Peyer's patch (tissue), 4 donors: ENCODE measurements around the gene PLEKHA7.

Source experiments
- POLR2A ChIP-seq, 2 donors: fragments of 450-650 bp; IDR thresholded peaks; one replicate each; pipeline ENCODE4 v1.5.1; 2017; ENCODE audit warnings: antibody characterized with exemption in 2 of 2, mild to moderate bottlenecking in 2 of 2, moderate library complexity in 2 of 2
- TF ChIP-seq, protein P1 (sequence below), 6 experiments: fragments of 450-650 bp in 4 of 6; fragments of 200-600 bp in 2 of 6; sonication (generic) in 1 of 6; IDR thresholded peaks; one replicate each; pipeline ENCODE4 v1.5.1; 2017 to 2019; ENCODE audit warnings: antibody characterized with exemption in 6 of 6, mild to moderate bottlenecking in 3 of 6, moderate library complexity in 1 of 6

DNA sequence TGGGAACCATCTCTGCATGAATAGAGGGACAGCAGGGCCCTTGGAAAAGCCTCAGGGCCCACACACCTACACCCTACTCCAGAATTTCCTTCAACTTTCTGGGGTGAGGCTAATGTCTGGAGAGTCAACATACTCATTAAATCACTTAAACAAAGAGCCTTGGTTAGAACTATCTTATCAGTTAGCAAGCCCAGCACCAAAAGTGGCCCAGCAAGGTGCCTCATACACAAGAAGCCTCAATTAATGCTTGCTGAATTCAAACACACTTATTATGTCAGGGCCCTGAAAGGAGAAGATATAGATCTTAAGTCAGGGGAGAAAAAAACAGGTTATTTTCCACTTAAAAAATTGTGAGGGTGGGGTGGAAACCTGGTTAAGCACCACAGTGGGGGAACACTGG is 214.3 kb downstream of the PLEKHA7 start:
- no peak for TF ChIP-seq POLR2A (IDR thresholded peaks at IDR 0.05)
- TF ChIP-seq, protein P1, sequence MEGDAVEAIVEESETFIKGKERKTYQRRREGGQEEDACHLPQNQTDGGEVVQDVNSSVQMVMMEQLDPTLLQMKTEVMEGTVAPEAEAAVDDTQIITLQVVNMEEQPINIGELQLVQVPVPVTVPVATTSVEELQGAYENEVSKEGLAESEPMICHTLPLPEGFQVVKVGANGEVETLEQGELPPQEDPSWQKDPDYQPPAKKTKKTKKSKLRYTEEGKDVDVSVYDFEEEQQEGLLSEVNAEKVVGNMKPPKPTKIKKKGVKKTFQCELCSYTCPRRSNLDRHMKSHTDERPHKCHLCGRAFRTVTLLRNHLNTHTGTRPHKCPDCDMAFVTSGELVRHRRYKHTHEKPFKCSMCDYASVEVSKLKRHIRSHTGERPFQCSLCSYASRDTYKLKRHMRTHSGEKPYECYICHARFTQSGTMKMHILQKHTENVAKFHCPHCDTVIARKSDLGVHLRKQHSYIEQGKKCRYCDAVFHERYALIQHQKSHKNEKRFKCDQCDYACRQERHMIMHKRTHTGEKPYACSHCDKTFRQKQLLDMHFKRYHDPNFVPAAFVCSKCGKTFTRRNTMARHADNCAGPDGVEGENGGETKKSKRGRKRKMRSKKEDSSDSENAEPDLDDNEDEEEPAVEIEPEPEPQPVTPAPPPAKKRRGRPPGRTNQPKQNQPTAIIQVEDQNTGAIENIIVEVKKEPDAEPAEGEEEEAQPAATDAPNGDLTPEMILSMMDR (IDR thresholded peaks at IDR 0.05) = no peak
